Stimulated activated CD4-positive, alpha-beta T cell treated with anti-CD3 and anti-CD28 coated beads, Interleukin-1b, Interleukin-23, amount 100 ng/mL, for 48 hours (primary cell): ENCODE measurements around the gene LRP8.

Experiments used
- DNase-seq: peaks from one replicate; pipeline ENCODE4 v3.0.0-alpha.2; 2020

Gene LRP8

GRCh38 chr1:53359225-53359933, 31.5 kb upstream of the LRP8 start:
- DNase-seq = no peak

GRCh38 chr1:53356637-53357036, 28.8 kb upstream of the LRP8 start:
- no peak for DNase-seq

- no peak for DNase-seq
Measured at GRCh38 chr1:53354119-53354518, 26.2 kb upstream of the LRP8 start.

GRCh38 chr1:53352561-53352960, 24.7 kb upstream of the LRP8 start:
- no peak for DNase-seq

- DNase-seq = no peak
Measured at GRCh38 chr1:53350853-53351767, 23.2 kb upstream of the LRP8 start.

- no peak for DNase-seq
Measured at GRCh38 chr1:53349968-53350852, 22.3 kb upstream of the LRP8 start.

GRCh38 chr1:53349369-53349835, 21.5 kb upstream of the LRP8 start:
- no peak for DNase-seq

- DNase-seq = no peak
Measured at GRCh38 chr1:53348486-53349368, 20.9 kb upstream of the LRP8 start.

GRCh38 chr1:53346814-53347176, 18.9 kb upstream of the LRP8 start:
- no peak for DNase-seq

- no peak for DNase-seq
Measured at GRCh38 chr1:53345996-53346813, 18.3 kb upstream of the LRP8 start.

- no peak for DNase-seq
Measured at GRCh38 chr1:53344921-53345838, 17.3 kb upstream of the LRP8 start.

GRCh38 chr1:53343831-53344668, 16.2 kb upstream of the LRP8 start:
- no peak for DNase-seq

- DNase-seq = no peak
Measured at GRCh38 chr1:53342735-53343470, 15.0 kb upstream of the LRP8 start.

- DNase-seq = no peak
Measured at GRCh38 chr1:53341961-53342707, 14.3 kb upstream of the LRP8 start.

GRCh38 chr1:53341521-53341895, 13.6 kb upstream of the LRP8 start:
- DNase-seq = no peak

- DNase-seq = peak; percentile 68
Measured at GRCh38 chr1:53340660-53341520, 13.0 kb upstream of the LRP8 start.
